IPS DF 4.7 (cell line): ENCODE data around the gene BMI1.
"Not testable (repeated sequence)": the region's sequence is repeated elsewhere in the genome, so short reads cannot be mapped to it uniquely, and the experiment has no call there.

Experiments used
- DNase-seq: peaks from one replicate; pipeline ENCODE4 v3.0.0-alpha.2; 2013; ENCODE audit warnings: low spot score; ENCODE audit errors: extremely low read depth

BMI1 gene

DNA sequence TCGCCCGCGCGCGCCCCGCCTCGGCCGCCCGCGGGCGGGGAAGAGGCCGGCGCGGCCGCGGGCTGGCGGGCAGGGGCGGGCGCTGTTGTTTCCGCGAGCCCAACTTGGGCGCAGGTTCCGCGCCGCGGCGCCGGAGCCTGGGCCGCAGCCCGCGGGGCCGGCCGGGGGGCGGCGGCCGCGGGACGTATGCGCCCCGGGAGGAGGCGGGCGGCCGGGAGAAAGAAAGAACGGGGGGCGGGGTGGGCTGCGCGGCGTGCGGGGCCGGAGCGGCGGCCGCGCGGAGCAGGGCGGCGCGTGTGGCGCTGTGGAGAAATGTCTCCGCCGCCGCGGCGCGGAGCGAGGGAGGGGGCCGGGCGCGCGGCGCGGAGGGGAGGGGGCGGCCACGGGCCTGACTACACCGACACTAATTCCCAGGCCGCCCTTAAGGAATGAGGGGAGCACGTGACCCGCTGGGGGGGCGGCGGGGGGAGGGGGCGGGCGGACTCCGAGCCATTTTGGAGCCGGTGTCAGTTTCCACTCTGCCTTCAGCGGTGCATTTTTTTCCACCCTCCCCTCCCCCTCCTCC is at the start of gene BMI1:
Gene BMI1 (plus strand): TSS at position 509 of the 565 bp plus-strand sequence. CDS start 5,351 bp downstream, outside the sequence.
- DNase-seq = no peak

DNA sequence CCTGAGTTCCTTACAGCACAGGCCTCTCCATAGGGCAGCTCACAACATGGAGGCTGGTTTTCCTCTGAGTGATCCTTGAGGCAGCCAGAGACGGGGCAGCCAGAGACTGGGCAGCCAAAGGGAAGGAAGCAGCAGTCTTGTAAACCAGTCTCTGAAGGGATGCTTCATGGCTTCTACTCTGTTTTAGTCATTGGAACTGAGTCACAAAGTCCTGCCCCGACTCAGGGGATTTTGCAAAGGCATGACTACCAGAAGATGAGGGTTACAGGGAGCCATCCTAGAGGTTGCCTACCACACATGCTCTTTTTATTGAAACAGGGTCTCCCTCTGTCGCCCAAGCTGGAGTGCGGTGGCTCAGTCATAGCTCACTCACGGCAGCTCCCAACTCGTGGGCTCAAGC is 49.1 kb upstream of the BMI1 start:
- no peak for DNase-seq

DNA sequence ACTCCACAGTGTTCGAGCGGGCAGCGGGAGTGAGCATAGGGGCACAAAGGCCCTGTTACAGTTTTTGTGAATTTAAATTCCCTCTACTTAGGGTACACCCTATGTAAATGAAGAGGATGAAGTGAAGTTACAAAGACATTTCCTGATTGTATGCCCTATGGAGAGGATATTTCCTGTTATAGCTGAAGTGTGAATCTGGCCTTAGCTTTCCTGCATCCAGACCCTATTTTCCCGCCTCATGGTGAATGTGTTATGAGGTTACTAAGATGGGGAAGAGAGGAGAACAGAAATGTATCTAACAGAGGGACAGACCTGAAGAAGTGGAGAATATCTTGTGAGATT is 42.5 kb upstream of the BMI1 start:
- DNase-seq = no peak

DNA sequence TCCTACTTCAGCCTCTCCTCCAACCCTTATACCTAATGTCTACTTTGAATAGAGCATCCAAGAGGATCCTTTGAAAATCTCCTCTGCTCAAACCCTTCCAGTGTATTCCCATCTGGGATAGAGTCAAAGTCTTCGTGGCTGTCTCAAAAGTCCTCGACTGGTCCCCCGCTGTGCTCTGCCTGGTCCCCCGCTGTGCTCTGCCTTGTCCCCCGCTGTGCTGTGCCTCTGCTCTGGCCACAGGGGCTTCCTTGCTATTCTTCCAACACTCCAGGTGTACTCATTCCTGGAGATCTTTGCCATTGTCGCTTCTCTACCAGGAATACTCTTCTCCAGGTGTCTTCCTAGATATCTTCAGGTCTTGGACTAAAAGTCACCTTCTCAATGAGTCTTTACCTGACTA is 40.8 kb upstream of the BMI1 start:
- DNase-seq = no peak

DNA sequence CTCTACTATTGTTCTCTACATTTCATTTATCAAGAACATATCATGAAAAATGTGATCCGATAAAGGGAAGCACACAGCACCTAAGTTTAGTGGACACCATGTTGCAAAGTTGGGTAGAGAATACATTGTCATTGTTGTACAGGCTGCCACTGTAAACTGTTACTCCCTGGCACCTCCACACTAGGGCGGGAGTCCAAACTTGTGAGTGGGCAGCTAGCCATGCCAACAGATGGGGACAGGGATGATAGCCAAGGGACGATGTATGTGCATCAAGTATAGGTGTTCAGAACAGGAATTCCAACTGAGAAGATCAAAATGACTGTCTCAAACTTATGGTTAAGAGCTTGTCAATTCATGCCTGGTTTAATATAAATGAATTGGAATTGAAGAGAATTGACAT is 35.8 kb upstream of the BMI1 start:
- DNase-seq = no peak

DNA sequence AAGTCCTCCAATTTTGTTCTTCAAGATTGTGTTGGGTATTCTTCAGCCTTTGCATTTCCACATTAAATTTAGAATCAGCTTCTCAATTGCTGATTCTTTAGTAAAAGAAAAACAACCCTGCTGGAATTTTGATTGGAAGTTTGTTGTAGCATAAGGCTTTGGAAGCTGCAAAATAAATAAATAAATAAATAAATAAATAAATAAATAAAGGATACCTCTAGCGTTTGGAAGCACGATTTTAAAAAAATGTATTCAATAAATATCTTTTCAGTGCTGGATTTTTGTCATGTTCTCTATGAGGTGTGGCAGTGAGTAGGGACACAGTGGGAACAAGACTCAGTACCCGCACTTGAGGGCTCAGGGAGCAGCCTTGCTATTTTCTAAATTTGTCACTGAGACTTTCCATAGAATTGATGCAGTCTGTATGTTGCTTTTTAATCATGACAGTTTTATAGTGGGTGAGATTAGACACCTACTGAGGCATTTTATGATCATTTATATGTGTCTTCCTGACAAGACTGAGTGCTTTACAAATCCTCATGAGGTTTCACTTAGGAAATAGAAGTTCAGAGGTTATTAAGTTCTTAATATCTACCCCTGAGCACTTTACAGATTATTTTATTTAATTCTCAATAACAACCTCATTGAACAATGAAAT is 27.0 kb upstream of the BMI1 start:
- DNase-seq = no peak

DNA sequence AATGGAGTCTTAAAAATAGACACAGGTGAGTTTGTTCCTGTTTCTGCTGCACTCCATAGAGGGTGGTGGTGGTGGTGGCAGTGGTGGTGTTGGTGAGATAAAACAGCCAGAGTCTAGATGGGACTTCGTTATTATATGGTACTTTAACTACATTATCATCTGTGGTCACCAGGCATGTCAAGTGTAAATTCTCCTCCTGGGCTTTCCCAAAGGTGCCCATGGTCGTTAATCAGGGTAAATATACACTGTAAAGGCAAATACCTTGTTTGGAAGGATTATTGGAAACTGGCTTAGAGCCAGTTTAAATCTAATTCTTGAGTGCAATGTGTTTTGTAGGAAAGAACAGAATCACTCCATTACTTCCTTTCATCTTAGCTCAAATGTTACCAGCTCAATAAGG is 26.2 kb upstream of the BMI1 start:
- no peak for DNase-seq

DNA sequence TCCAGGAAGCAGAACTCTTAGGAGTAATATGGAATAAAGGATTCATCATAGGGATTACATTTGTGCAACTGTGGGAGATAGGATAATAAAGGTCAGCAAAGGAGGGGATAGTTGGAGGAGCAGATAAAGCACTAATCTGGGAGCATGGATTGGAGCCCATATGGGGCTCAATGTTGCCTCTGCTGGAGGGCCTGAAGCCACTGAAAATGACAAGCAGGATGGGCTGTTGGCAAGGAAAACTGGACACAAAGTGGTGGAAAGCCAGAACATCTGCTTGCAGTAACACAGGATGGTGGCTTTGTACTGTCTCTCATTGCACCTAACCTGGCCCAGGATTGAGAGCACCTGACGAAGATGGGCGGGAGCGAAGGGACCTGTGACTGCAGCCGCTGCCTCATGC is 19.7 kb upstream of the BMI1 start:
- DNase-seq = no peak

DNA sequence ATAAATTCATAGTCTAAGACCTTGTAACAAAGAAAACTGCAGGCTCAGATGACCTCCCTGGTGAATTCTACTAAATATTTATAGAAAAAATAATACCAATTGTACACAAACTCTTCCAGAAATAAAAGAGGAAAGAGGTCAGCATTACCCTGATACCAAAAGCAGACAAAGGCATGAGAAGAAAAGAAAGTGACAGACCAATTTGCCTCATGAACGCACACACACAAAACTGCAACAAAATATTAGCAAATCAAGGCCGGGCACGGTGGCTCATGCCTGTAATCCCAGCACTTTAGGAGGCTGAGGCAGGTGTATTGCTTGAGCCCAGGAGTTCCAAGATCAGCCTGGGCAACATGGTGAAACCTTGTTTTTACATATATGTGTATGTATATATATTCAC is 17.4 kb upstream of the BMI1 start:
- no peak for DNase-seq

DNA sequence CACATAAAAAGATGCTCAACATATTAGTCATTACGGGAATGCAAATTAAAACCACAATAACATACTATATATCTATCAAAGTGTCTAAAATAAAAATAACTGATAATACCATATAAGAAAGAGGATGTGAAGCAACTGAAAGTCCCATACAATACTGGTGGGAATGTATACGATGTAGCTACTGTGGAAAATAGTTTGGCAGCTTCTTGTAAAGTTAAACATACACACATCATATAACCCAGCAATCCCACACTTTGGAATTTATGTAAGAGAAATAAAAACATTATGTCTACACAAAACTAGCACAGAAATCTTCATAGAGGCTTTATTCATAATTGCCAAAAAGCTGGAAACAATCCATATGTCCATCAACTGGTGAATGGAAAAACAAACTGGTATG is 15.2 kb upstream of the BMI1 start:
- no peak for DNase-seq

DNA sequence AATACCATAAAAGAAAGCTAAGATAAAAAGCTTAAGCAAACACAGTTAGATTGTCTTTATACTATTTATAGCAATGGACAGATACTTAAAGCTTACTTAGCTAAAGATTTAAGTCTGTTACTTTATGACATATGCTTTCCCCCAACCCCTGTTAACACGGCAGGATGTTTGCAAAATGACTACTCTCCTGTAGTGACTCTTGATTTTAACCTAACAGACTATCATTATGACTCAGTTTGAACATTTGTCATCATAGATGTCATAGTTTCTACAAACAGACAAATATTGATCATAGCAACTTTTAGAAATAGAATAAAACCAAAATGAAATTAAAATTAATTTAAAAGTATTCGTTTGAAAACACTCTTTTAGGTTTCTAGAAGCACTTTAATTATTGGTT is 12.5 kb upstream of the BMI1 start:
- DNase-seq = no peak

DNA sequence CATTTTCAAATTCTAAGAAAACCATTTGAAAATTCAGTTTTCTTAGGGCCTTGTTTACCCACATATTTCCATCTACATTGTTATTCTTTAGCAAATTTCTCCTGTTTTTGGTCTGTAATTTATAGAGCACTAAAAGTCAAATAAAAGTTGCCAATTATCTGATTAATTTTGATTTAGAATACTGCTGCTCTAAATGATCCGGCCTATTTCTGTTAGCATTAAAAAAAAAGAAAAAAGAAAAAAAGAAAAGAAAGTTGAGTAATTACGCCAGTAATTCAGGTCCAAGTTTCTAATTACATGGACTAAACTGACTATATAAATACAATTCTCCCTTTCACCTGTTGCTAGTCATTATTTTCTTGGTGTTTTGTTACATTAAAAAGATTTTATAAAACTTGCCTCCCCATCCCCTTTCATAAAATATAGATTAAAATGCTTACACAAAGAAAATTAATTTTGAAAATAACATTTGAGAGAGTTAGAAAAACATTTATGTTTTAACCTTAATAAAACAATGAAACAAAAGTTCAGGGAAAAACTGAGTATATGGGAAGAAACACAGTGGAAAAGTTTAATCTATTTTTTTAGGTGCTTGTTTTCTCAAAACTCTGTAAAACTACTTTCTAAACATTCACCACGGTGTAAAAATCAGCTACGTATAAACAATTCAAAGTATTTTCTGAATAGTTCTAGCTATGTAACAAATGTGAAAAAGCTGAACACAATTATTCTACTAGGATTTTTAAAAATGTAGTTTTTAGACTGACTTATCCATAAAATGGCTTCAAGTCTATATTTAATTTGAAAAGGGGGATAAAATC is 11.5 kb upstream of the BMI1 start:
- no peak for DNase-seq

DNA sequence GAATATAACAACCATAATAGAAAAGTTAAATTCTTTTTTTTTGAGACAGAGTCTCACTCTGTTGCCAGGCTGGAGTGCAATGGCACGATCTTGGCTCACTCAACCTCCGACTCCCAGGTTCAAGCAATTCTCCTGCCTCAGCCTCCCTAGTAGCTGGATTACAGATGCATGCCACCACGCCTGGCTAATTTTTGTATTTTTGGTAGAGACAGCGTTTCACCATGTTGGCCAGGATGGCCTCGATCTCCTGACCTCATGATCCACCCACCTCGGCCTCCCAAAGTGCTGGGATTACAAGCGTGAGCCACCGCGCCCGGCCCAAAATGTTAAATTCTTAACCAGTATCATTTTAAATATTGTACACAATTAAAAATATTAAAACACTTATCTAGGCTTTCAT is 10.9 kb upstream of the BMI1 start:
- DNase-seq = not testable (repeated sequence)

DNA sequence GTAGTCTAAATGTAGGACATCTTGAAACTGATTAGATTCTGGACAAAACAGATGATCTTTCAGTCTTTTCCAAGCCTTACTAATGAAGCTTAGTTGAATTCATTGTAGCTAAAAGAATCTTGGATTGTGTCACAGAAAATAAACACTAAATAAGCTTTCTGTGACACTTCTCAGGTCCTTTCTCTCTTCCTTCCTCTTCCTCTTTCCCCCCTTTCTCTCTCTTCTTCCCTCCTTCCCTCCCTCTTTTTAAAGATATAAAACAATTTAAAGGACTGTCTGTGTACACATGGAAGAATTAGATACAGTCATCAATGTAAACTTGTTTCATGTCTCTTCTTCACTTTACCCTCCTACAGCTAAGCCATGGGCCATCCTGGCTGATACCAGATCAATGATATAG is 10.0 kb upstream of the BMI1 start:
- no peak for DNase-seq

DNA sequence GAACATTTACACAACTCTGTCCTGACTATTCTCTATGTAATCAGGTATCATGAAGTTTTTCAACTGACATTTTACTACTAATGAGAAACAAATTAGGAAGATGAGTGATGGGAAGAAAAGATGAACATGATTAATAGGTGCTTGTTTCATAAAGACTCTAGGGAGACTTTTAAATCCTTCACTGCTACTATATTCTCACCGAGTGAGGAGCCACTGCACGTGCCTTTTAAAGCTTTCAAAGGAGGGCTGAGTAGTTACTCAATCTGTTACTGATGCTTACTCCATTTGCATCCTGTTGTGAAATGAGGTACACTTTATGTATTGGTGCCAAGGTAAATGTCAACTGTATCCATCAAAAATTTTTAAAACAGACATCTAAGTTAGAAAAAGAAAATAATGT is 6.0 kb upstream of the BMI1 start:
- DNase-seq = no peak

DNA sequence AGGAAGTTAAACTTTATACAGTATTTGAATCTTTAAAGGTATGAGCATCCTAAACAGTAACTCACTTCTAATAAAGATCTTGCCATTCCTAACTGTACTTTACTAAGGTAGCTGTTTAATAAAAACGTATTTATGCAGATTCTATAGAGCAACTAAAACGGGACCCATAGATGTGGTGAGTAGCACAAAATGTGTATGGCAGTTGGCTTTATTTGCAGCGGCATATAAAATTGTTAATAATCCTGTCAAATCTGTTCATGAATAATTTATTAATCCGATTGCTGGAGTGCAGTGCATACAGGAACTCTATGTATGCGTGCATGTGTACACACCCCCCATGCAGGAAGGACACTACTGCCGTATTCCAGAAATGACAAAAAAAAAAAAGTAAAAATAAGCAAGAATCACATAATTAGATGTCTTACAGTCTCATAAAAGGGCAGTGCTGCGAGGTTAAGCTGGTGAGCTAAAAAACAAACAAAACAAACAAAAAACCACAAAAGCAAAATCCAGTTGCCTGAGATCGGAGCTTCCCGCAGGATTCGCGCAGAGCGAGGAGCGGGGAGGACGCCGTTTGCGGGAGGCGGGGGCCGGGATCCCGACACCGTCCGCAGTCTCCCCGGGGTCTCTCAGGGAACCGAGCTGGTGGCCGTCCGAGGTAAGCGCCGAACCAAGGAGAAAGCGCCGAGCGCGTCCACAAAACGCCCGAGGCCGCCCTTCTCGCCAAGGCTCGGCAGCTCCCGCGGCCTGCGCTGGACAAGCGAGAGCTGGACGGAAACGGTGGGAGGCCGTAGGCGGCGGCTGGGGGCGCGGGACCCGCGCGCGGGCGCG is 5.2 kb upstream of the BMI1 start:
- no peak for DNase-seq

DNA sequence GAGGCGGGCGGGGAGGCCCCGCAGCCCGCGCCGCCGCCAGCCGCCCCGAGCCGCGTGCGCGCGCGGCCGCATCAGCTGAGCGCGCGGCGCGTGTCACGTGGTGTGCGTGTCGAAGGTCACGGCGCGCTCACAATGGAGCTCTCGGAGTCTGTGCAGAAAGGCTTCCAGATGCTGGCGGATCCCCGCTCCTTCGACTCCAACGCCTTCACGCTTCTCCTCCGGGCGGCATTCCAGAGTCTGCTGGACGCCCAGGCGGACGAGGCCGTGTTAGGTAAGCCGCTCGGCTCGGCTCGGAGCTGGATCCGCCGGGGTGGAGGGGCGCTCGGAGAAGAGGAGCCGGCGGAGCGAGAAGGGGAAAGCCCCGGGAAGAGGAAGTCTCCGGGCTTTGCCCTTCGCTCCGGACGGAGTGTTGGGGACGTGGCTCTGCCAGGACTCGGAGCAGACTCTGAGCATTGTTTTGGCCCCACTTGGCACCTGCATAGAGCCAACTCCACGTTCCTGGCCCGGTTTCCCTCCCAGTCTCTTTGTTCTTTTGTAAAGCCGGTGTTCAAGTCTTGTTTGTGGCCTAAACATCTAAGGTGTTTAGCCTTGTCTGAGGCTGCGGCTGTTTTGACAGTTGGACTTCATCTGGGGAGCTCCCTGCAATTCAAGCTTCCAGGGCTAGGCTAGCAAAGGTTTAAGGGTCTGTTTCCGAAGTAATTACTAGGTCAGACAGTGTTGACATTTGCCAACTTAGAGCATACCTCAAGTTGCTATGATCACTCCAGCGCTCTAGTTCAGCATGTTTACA is 4.4 kb upstream of the BMI1 start, which contains the start of gene COMMD3:
Gene COMMD3 (plus strand): TSS at position 103 of the 790 bp plus-strand sequence. CDS start 30 bp downstream, at position 133.
- DNase-seq = no peak

DNA sequence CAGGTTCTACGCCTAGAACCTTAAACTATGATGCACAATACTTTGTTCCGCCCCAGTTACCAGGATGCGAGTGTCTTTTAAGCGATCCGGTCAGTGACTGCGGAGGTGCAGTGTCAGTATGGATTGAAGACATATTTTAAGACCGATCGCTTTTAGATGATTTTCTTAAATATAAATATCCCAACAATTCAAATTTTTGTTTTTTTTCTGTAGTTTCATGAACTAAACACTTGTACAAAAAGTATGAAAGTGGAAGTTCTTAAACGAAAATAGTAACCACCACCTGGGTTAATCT is 3.9 kb upstream of the BMI1 start:
- DNase-seq = no peak

DNA sequence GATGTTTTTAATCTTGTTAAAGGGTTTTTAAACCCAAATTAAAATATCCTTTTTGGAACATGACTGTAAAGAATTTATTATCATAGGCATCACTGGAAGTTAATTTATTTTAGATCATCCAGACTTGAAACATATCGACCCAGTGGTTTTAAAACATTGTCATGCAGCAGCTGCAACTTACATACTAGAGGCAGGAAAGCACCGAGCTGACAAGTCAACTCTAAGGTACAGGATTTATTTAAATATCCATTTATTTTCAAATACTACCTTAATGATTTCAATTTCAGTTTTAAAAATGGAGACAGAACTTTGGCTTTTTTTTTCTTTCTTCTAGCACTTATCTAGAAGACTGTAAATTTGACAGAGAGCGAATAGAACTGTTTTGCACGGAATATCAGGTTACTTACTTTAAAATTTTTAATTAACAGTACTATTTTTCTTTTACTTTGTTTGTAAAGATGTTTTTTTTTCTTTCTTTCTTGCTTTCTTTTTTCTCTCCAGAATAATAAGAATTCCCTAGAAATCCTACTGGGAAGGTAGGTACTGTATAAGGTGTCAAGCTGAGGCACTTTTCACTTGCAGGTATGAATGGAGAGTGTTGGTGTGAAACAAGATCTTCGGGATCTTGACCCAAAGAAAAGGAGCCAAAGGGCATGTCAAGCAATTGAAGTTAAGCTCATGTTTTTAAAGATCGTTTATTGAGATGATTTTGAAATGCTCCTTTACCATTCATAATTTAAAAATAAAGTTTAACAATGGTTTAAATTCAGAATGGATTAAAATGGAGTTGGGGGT is 2.9 kb upstream of the BMI1 start:
- DNase-seq = no peak

DNA sequence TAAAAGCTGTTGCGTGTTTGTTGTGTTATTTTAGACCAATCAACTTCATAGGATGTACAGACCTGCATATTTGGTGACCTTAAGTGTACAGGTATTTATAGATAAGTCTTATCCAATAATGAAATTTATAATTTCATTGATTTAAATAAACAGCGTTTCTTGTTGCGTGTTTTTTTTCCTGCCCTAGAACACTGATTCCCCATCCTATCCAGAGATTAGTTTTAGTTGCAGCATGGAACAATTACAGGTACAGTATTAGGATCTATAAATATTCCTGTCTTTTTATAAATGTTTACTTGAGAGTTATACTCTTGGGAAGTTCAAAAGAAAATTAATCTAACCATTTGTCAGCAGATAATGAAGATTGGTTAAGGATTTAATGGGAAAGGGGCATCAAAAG is 2.1 kb upstream of the BMI1 start:
- DNase-seq = no peak
